Panc1 (cell line): ENCODE results near the gene ATP10A. TPM values are rescaled to one million over a fixed set of nuclear protein-coding genes. Genes with fewer than 3 reads are reported as not detected.
A peak's percentile ranks its signal among the peaks of the same experiment; 100 is the strongest.

ENCODE experiments used
- ATAC-seq: fragments of 200-7000 bp; cut with Tn5 transposase; 2 replicates; pipeline ENCODE4 v1.9.1; 2020; ENCODE audit warnings: mild to moderate bottlenecking, moderate library complexity
- BruUV-seq: library from RNA; stranded (reverse); fragments of 400-500 nt; replicated peaks from 2 replicates; lab custom pipeline; 2021; lab: Mats Ljungman, UMichigan
- CTCF ChIA-PET: fragments of 300-600 bp; sonication (Branson Sonifier 250); formaldehyde crosslinking; loops from one replicate; lab custom pipeline; 2022; ENCODE audit warnings: antibody characterized with exemption; lab: Charles Lee
- POLR2A ChIA-PET: fragments of 300-600 bp; sonication (Branson Sonifier 250); formaldehyde crosslinking; loops from one replicate; lab custom pipeline; 2022; ENCODE audit warnings: antibody characterized with exemption; lab: Charles Lee
- DNase-seq: peaks from one replicate; pipeline ENCODE4 v3.0.0-alpha.2; 2010; ENCODE audit warnings: low read depth, low spot score
- H3K27ac ChIP-seq: 2 replicates; pipeline ENCODE4 v1.5.1; 2011; ENCODE audit warnings: mild to moderate bottlenecking, low read length, inconsistent platforms
- H3K27me3 ChIP-seq: fragments of 200-500 bp; sonication (Bioruptor generic); 2 replicates; pipeline ENCODE4 v1.6.0; 2014; ENCODE audit warnings: low read length, inconsistent platforms; ENCODE audit not compliant: control insufficient read depth, insufficient read depth
- H3K36me3 ChIP-seq: fragments of 200-500 bp; sonication (Bioruptor generic); 2 replicates; pipeline ENCODE4 v1.5.1; 2014; ENCODE audit warnings: inconsistent platforms, mild to moderate bottlenecking, low read length, moderate library complexity; ENCODE audit not compliant: control insufficient read depth, insufficient read depth
- H3K4me1 ChIP-seq: 2 replicates; pipeline ENCODE4 v1.5.1; 2011; ENCODE audit warnings: inconsistent platforms, mild to moderate bottlenecking, low read length, moderate library complexity; ENCODE audit not compliant: control insufficient read depth, insufficient read depth
- H3K4me3 ChIP-seq, 2 experiments: 2 replicates each; pipeline ENCODE4 v1.5.1; 2011 to 2012; ENCODE audit warnings: low read depth in 2 of 2, low read length in 2 of 2, mild to moderate bottlenecking in 2 of 2, inconsistent platforms in 1 of 2, moderate library complexity in 1 of 2
- H3K9me3 ChIP-seq: fragments of 200-500 bp; sonication (Bioruptor generic); 2 replicates; pipeline ENCODE4 v1.5.1; 2014; ENCODE audit warnings: low read depth, mild to moderate bottlenecking, inconsistent platforms, low read length, moderate library complexity; ENCODE audit not compliant: control insufficient read depth, insufficient read depth
- POLR2AphosphoS5 ChIP-seq: IDR thresholded peaks from 2 replicates; pipeline ENCODE4 v1.6.1; 2012; ENCODE audit warnings: mild to moderate bottlenecking, low read depth, low read length, moderate library complexity
- SIN3A ChIP-seq: IDR thresholded peaks from 2 replicates; pipeline ENCODE4 v1.6.1; 2012; ENCODE audit warnings: low read depth, mild to moderate bottlenecking, low read length, moderate library complexity, borderline replicate concordance; ENCODE audit not compliant: insufficient read depth
- TCF7L2 ChIP-seq: IDR thresholded peaks from 2 replicates; pipeline ENCODE4 v1.6.1; 2011; ENCODE audit warnings: mild to moderate bottlenecking, low read depth, low read length, inconsistent platforms
- in situ Hi-C: cut with HindIII; loops from 2 replicates; pipeline ENCODE4 v1.10.0; 2016; ENCODE audit warnings: low sequenced_read_pairs, low pct_unique_long_range_greater_than_20kb
- intact Hi-C: fragments of 100-400 bp; cut with micrococcal nuclease; formaldehyde crosslinking; loops from one replicate; pipeline ENCODE4 v1.10.0; 2022; ENCODE audit not compliant: unreplicated experiment
- total RNA-seq: library from RNA; stranded (reverse); gene quantifications from one replicate; pipeline ENCODE4 v1.2.1, GENCODE V29; 2021; ENCODE audit not compliant: unreplicated experiment
- TF ChIP-seq, protein P1 (sequence below), 2 experiments: IDR thresholded peaks; 2 replicates each; pipeline ENCODE4 v1.6.1; 2011 to 2012; ENCODE audit warnings: low read depth in 2 of 2, control low read depth in 1 of 2, low read length in 1 of 2, mild to moderate bottlenecking in 1 of 2, moderate library complexity in 1 of 2; ENCODE audit not compliant: insufficient read depth in 1 of 2
- TF ChIP-seq, protein P2 (sequence below): fragments of 450-650 bp; IDR thresholded peaks from 2 replicates; pipeline ENCODE4 v1.5.1; 2017; ENCODE audit warnings: mild to moderate bottlenecking

Gene ATP10A
- total RNA-seq, 1 experiment from 2014 or later, result 0.31 TPM

DNA sequence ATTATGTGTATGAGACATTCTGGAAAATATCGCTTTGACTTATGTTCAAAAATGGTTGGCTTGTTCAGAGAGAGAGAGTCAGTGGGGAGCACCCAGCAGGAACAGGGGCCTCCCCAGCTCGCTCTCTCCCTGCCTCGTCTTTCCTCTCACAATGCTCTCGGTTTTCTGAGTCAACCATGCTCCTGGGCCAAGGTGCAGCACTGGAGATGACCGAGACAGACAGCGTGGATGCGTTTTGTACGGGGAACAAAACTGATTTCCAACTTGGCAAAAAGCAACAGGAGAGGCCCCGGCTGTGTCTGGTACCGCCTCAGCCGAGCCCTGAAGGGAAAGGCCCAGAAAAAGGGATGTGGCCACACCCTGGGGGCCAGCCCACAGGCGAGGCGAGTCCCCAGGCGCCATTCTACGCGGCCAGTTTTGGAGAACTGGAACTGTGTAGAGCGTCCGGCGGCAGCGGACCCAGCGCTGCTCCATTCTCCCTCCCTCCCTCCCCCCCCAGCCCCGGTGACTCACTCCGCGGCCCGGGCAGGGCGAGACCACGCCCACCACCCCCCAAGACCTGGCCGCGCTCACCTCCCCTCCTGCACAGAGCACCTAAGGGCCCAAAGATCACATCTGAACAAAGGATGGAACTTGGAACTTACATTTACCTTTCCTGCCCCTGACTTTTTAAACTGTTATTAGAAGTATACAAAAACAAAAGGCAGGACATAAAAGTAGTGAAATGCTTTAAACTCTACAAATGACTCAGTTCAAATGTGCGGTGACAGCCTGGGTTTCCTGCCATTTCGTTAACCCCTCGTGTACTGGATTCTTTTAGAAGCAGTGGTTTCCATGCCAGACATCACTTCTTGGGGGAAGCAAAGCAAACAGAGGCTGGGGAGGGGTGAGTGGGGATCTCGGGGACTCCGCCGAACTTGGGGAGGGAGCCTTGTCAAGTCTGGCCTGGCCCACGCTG, 12.7 kb downstream of the ATP10A start:
- DNase-seq (peak; percentile 28), ATAC-seq (peak; percentile 87)
- TF ChIP-seq SIN3A, result no peak
- no peak for TF ChIP-seq POLR2AphosphoS5
- TF ChIP-seq, protein P1, sequence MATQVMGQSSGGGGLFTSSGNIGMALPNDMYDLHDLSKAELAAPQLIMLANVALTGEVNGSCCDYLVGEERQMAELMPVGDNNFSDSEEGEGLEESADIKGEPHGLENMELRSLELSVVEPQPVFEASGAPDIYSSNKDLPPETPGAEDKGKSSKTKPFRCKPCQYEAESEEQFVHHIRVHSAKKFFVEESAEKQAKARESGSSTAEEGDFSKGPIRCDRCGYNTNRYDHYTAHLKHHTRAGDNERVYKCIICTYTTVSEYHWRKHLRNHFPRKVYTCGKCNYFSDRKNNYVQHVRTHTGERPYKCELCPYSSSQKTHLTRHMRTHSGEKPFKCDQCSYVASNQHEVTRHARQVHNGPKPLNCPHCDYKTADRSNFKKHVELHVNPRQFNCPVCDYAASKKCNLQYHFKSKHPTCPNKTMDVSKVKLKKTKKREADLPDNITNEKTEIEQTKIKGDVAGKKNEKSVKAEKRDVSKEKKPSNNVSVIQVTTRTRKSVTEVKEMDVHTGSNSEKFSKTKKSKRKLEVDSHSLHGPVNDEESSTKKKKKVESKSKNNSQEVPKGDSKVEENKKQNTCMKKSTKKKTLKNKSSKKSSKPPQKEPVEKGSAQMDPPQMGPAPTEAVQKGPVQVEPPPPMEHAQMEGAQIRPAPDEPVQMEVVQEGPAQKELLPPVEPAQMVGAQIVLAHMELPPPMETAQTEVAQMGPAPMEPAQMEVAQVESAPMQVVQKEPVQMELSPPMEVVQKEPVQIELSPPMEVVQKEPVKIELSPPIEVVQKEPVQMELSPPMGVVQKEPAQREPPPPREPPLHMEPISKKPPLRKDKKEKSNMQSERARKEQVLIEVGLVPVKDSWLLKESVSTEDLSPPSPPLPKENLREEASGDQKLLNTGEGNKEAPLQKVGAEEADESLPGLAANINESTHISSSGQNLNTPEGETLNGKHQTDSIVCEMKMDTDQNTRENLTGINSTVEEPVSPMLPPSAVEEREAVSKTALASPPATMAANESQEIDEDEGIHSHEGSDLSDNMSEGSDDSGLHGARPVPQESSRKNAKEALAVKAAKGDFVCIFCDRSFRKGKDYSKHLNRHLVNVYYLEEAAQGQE (IDR thresholded peaks at IDR 0.05; ENCODE audit: insufficient read depth in 1 of 2, low read depth in 2 of 2, low read length in 1 of 2), result no peak
- TF ChIP-seq TCF7L2, result no peak
- TF ChIP-seq, protein P2, sequence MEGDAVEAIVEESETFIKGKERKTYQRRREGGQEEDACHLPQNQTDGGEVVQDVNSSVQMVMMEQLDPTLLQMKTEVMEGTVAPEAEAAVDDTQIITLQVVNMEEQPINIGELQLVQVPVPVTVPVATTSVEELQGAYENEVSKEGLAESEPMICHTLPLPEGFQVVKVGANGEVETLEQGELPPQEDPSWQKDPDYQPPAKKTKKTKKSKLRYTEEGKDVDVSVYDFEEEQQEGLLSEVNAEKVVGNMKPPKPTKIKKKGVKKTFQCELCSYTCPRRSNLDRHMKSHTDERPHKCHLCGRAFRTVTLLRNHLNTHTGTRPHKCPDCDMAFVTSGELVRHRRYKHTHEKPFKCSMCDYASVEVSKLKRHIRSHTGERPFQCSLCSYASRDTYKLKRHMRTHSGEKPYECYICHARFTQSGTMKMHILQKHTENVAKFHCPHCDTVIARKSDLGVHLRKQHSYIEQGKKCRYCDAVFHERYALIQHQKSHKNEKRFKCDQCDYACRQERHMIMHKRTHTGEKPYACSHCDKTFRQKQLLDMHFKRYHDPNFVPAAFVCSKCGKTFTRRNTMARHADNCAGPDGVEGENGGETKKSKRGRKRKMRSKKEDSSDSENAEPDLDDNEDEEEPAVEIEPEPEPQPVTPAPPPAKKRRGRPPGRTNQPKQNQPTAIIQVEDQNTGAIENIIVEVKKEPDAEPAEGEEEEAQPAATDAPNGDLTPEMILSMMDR, result no peak
- Histone ChIP-seq H3K27me3 (no peaks in the 10 kb centered on the region), H3K9me3 (no peaks in the 10 kb centered on the region), H3K27ac (no peak overlapping the region), H3K4me1 (peaks cover 5% of the 10 kb centered on the region; the same call in 1 of the 2 replicates), H3K36me3 (no peaks in the 10 kb centered on the region), H3K4me3 (peak overlapping the region; percentile 22 to 43)
- CTCF ChIA-PET, result no interaction called here
- intact Hi-C loops, result no loop called here
- POLR2A ChIA-PET, result no interaction called here
- BruUV-seq, result no TSS peak
- in situ Hi-C loops, result no loop called here

DNA sequence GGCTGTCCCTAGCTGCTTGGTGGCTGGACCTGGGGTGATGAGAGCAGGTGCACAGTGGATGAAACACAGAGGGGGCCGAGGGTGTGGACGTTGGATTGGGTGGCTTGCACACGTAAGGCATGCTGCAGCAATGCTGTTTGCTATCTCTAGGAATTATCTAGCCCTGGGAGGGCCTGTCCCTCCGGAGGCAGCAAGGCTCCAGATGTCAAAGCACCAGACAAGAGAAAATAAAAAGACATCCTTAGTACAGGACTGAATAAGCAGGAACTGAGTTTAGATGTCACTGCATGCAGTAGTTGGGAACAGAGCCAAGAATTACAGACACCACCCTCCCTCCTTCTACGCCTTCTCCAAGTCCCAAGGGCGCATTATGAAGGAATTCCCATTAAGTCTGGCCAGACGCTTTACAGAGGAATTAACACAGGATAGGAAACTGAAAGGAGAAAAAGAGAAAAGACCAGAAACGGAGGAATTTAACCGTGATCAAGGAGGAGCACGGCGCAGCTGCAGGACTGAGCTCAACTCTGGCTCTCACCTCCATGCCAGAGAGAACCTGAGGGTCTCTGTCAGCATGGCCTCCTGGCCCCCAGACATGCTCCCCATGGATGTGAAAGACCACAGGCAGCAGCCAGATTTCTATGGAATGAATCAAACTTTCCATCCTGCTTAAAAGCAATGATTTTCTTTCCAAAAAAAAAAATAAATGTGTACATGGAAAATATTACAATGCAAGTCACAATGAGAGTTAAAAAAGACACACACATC, 13.8 kb downstream of the ATP10A start:
- Histone ChIP-seq H3K4me3 (no peak overlapping the region), H3K4me1 (peaks cover 5% of the 10 kb centered on the region; the same call in 1 of the 2 replicates), H3K9me3 (no peaks in the 10 kb centered on the region), H3K36me3 (no peaks in the 10 kb centered on the region), H3K27me3 (no peaks in the 10 kb centered on the region), H3K27ac (no peak overlapping the region)
- no TSS peak for BruUV-seq
- ATAC-seq, result no peak
- TF ChIP-seq SIN3A (no peak), POLR2AphosphoS5 (no peak), TCF7L2 (no peak)
- TF ChIP-seq, protein P2, result no peak
- TF ChIP-seq, protein P1 (IDR thresholded peaks at IDR 0.05; ENCODE audit: insufficient read depth in 1 of 2, low read depth in 2 of 2, low read length in 1 of 2), result no peak
- DNase-seq, result no peak
- in situ Hi-C loops (no loop called here), intact Hi-C loops (no loop called here)
- ChIA-PET POLR2A (no interaction called here), CTCF (no interaction called here)
